MG63 (cell line): ENCODE measurements around the gene PHC1. TPM values are rescaled to one million over a fixed set of nuclear protein-coding genes. Genes with fewer than 3 reads are reported as not detected.

Experiments used
- DNase-seq: peaks from one replicate; pipeline ENCODE4 v3.0.0-alpha.2; 2020
- H3K27me3 ChIP-seq: fragments of 250-450 bp; sonication (Bioruptor Pico); 2 replicates; pipeline ENCODE4 v1.5.1; 2020; ENCODE audit warnings: mild to moderate bottlenecking, moderate library complexity
- H3K36me3 ChIP-seq: fragments of 250-450 bp; sonication (Bioruptor Pico); 2 replicates; pipeline ENCODE4 v1.5.1; 2020; ENCODE audit warnings: mild to moderate bottlenecking, moderate library complexity
- H3K4me3 ChIP-seq: fragments of 250-450 bp; sonication (Bioruptor Pico); 2 replicates; pipeline ENCODE4 v1.5.1; 2020; ENCODE audit warnings: mild to moderate bottlenecking, moderate library complexity
- H3K9me3 ChIP-seq: fragments of 250-450 bp; sonication (Bioruptor Pico); 2 replicates; pipeline ENCODE4 v1.5.1; 2020; ENCODE audit warnings: mild to moderate bottlenecking, moderate library complexity
- total RNA-seq: library from RNA; depleted of rRNA; stranded (reverse); fragments of >200 nt; shearing (Covaris generic); gene quantifications from 2 replicates; pipeline ENCODE4 v1.2.3, GENCODE V29; 2014; ENCODE audit warnings: low replicate concordance; rRNA removed

Gene PHC1
- total RNA-seq, 1 experiment from 2014 or later: 13.0 TPM

GRCh38 chr12:8957561-8957960, 43.3 kb downstream of the PHC1 start:
- no peak for DNase-seq
- Histone ChIP-seq H3K9me3 (no peaks in the 10 kb centered on the region), H3K4me3 (no peak overlapping the region), H3K36me3 (no peaks in the 10 kb centered on the region), H3K27me3 (no peaks in the 10 kb centered on the region)

GRCh38 chr12:8958066-8958465, 43.8 kb downstream of the PHC1 start:
- no peak overlapping the region for H3K4me3 ChIP-seq
- no peaks in the 10 kb centered on the region for H3K27me3 ChIP-seq
- DNase-seq: no peak
- H3K9me3 ChIP-seq: no peaks in the 10 kb centered on the region
- no peaks in the 10 kb centered on the region for H3K36me3 ChIP-seq

- Histone ChIP-seq H3K4me3 (no peak overlapping the region), H3K27me3 (no peaks in the 10 kb centered on the region), H3K36me3 (no peaks in the 10 kb centered on the region), H3K9me3 (no peaks in the 10 kb centered on the region)
- DNase-seq: no peak
Observed at GRCh38 chr12:8960176-8960575, 45.9 kb downstream of the PHC1 start.

GRCh38 chr12:8968761-8969160, 54.5 kb downstream of the PHC1 start:
- Histone ChIP-seq H3K27me3 (no peaks in the 10 kb centered on the region), H3K9me3 (peaks cover 5% of the 10 kb centered on the region; the same call in 1 of the 2 replicates), H3K36me3 (no peaks in the 10 kb centered on the region), H3K4me3 (no peak overlapping the region)
- no peak for DNase-seq

GRCh38 chr12:8969861-8970411, 55.6 kb downstream of the PHC1 start:
- DNase-seq: no peak
- peaks cover 5% of the 10 kb centered on the region; the same call in 1 of the 2 replicates for H3K9me3 ChIP-seq
- H3K4me3 ChIP-seq: no peak overlapping the region
- no peaks in the 10 kb centered on the region for H3K27me3 ChIP-seq
- no peaks in the 10 kb centered on the region for H3K36me3 ChIP-seq

GRCh38 chr12:8970432-8970831, 56.1 kb downstream of the PHC1 start:
- H3K9me3 ChIP-seq: peaks cover 5% of the 10 kb centered on the region; the same call in 1 of the 2 replicates
- DNase-seq: no peak
- H3K4me3 ChIP-seq: no peak overlapping the region
- no peaks in the 10 kb centered on the region for H3K36me3 ChIP-seq
- H3K27me3 ChIP-seq: no peaks in the 10 kb centered on the region

GRCh38 chr12:8980137-8980536, 65.8 kb downstream of the PHC1 start:
- DNase-seq: no peak
- Histone ChIP-seq H3K27me3 (no peaks in the 10 kb centered on the region), H3K9me3 (no peaks in the 10 kb centered on the region), H3K4me3 (no peak overlapping the region), H3K36me3 (no peaks in the 10 kb centered on the region)

GRCh38 chr12:8985213-8985754, 71.0 kb downstream of the PHC1 start:
- Histone ChIP-seq H3K9me3 (no peaks in the 10 kb centered on the region), H3K36me3 (no peaks in the 10 kb centered on the region), H3K27me3 (no peaks in the 10 kb centered on the region), H3K4me3 (no peak overlapping the region)
- no peak for DNase-seq

- no peaks in the 10 kb centered on the region for H3K9me3 ChIP-seq
- H3K36me3 ChIP-seq: no peaks in the 10 kb centered on the region
- DNase-seq: no peak
- no peaks in the 10 kb centered on the region for H3K27me3 ChIP-seq
- H3K4me3 ChIP-seq: no peak overlapping the region
Observed at GRCh38 chr12:8987163-8987562, 72.9 kb downstream of the PHC1 start.

- no peaks in the 10 kb centered on the region for H3K9me3 ChIP-seq
- H3K36me3 ChIP-seq: no peaks in the 10 kb centered on the region
- no peak for DNase-seq
- H3K4me3 ChIP-seq: no peak overlapping the region
- no peaks in the 10 kb centered on the region for H3K27me3 ChIP-seq
Observed at GRCh38 chr12:8987685-8988084, 73.4 kb downstream of the PHC1 start.

GRCh38 chr12:8989413-8989812, 75.1 kb downstream of the PHC1 start, which contains the start of gene KLRG1:
Gene KLRG1 (plus strand): TSS chr12:8989546. CDS start chr12:8989636, 90 bp downstream.
- H3K27me3 ChIP-seq: no peaks in the 10 kb centered on the region
- no peaks in the 10 kb centered on the region for H3K9me3 ChIP-seq
- no peaks in the 10 kb centered on the region for H3K36me3 ChIP-seq
- DNase-seq: no peak
- H3K4me3 ChIP-seq: no peak within 1 kb of the TSS

Other genes with a start within 250 kb of the PHC1 start
- 7.0 and 10.0 TPM in 2 replicates for gene RIMKLB, start 216.5 kb upstream of the PHC1 start, total RNA-seq
- gene A2ML1, start 91.9 kb upstream of the PHC1 start, total RNA-seq: not detected in 2 replicates
- 153 and 164 TPM in 2 replicates for gene M6PR, start 35.1 kb downstream of the PHC1 start, total RNA-seq
- gene KLRG1, start 75.0 kb downstream of the PHC1 start, total RNA-seq: 2.1 TPM in 1 of 2 replicates, not detected in the other
- 0.07 TPM in 1 of 2 replicates, not detected in the other for gene A2M, start 201.4 kb downstream of the PHC1 start, total RNA-seq